Measurements from ENCODE around the gene CCDC30. TPM values are rescaled to one million over a fixed set of nuclear protein-coding genes. Genes with fewer than 3 reads are reported as not detected.

Gene CCDC30
- total RNA-seq, 1 donor from 2014 or later, result 3.4 TPM

GRCh38 chr1:42551590-42551989 lies 88.5 kb downstream of the CCDC30 start:
- no peak for TF ChIP-seq CTCF (IDR thresholded peaks at IDR 0.05; ENCODE audit: unreplicated experiment)
- no peaks in the 10 kb centered on the region for H3K9me3 Mint-ChIP-seq (ENCODE audit: unreplicated experiment)
- no peak overlapping the region for H3K4me3 Mint-ChIP-seq (ENCODE audit: unreplicated experiment)
- H3K36me3 Mint-ChIP-seq (ENCODE audit: low read depth, unreplicated experiment), result no peaks in the 10 kb centered on the region
- no peak for DNase-seq (ENCODE audit: low spot score)
- no peaks in the 10 kb centered on the region for H3K4me1 Mint-ChIP-seq (ENCODE audit: unreplicated experiment)
- no peaks in the 10 kb centered on the region for H3K27me3 Mint-ChIP-seq (ENCODE audit: unreplicated experiment)
- H3K27ac Mint-ChIP-seq (ENCODE audit: unreplicated experiment), result no peak overlapping the region

GRCh38 chr1:42552636-42553035 lies 89.5 kb downstream of the CCDC30 start:
- no peaks in the 10 kb centered on the region for H3K9me3 Mint-ChIP-seq (ENCODE audit: unreplicated experiment)
- H3K27me3 Mint-ChIP-seq (ENCODE audit: unreplicated experiment), result no peaks in the 10 kb centered on the region
- H3K36me3 Mint-ChIP-seq (ENCODE audit: low read depth, unreplicated experiment), result no peaks in the 10 kb centered on the region
- DNase-seq (ENCODE audit: low spot score), result no peak
- no peak overlapping the region for H3K27ac Mint-ChIP-seq (ENCODE audit: unreplicated experiment)
- H3K4me3 Mint-ChIP-seq (ENCODE audit: unreplicated experiment), result no peak overlapping the region
- H3K4me1 Mint-ChIP-seq (ENCODE audit: unreplicated experiment), result no peaks in the 10 kb centered on the region
- TF ChIP-seq CTCF (IDR thresholded peaks at IDR 0.05; ENCODE audit: unreplicated experiment), result no peak

GRCh38 chr1:42557230-42557851 lies 94.3 kb downstream of the CCDC30 start:
- H3K27ac Mint-ChIP-seq (ENCODE audit: unreplicated experiment), result no peak overlapping the region
- H3K4me1 Mint-ChIP-seq (ENCODE audit: unreplicated experiment), result no peaks in the 10 kb centered on the region
- H3K9me3 Mint-ChIP-seq (ENCODE audit: unreplicated experiment), result no peaks in the 10 kb centered on the region
- no peaks in the 10 kb centered on the region for H3K36me3 Mint-ChIP-seq (ENCODE audit: low read depth, unreplicated experiment)
- no peak for DNase-seq (ENCODE audit: low spot score)
- TF ChIP-seq CTCF (IDR thresholded peaks at IDR 0.05; ENCODE audit: unreplicated experiment), result no peak
- H3K27me3 Mint-ChIP-seq (ENCODE audit: unreplicated experiment), result no peaks in the 10 kb centered on the region
- no peak overlapping the region for H3K4me3 Mint-ChIP-seq (ENCODE audit: unreplicated experiment)

- no peak for DNase-seq (ENCODE audit: low spot score)
- no peak overlapping the region for H3K27ac Mint-ChIP-seq (ENCODE audit: unreplicated experiment)
- H3K4me3 Mint-ChIP-seq (ENCODE audit: unreplicated experiment), result no peak overlapping the region
- no peaks in the 10 kb centered on the region for H3K27me3 Mint-ChIP-seq (ENCODE audit: unreplicated experiment)
- no peaks in the 10 kb centered on the region for H3K36me3 Mint-ChIP-seq (ENCODE audit: low read depth, unreplicated experiment)
- TF ChIP-seq CTCF (IDR thresholded peaks at IDR 0.05; ENCODE audit: unreplicated experiment), result no peak
- H3K4me1 Mint-ChIP-seq (ENCODE audit: unreplicated experiment), result no peaks in the 10 kb centered on the region
- H3K9me3 Mint-ChIP-seq (ENCODE audit: unreplicated experiment), result no peaks in the 10 kb centered on the region
Observed at GRCh38 chr1:42567038-42567437, 104.0 kb downstream of the CCDC30 start.

GRCh38 chr1:42576935-42577334 lies 113.8 kb downstream of the CCDC30 start:
- Mint-ChIP-seq H3K4me3 (ENCODE audit: unreplicated experiment) (no peak overlapping the region), H3K36me3 (ENCODE audit: low read depth, unreplicated experiment) (no peaks in the 10 kb centered on the region), H3K9me3 (ENCODE audit: unreplicated experiment) (no peaks in the 10 kb centered on the region), H3K27ac (ENCODE audit: unreplicated experiment) (no peak overlapping the region), H3K27me3 (ENCODE audit: unreplicated experiment) (no peaks in the 10 kb centered on the region), H3K4me1 (ENCODE audit: unreplicated experiment) (no peaks in the 10 kb centered on the region)
- DNase-seq (ENCODE audit: low spot score), result no peak
- TF ChIP-seq CTCF (IDR thresholded peaks at IDR 0.05; ENCODE audit: unreplicated experiment), result no peak

All from endothelial cell (in vitro differentiated cells).